GM23338 (cell line): ENCODE measurements around the gene ABCC1. TPM values are rescaled to one million over a fixed set of nuclear protein-coding genes. Genes with fewer than 3 reads are reported as not detected.

Experiments
- ATAC-seq: fragments of 200-7000 bp; cut with Tn5 transposase; 3 replicates; pipeline ENCODE4 v1.9.1; 2020
- DNase-seq: peaks from one replicate; pipeline ENCODE4 v3.0.0-alpha.2; 2015; ENCODE audit warnings: low spot score
- H2AFZ ChIP-seq: fragments of 200-600 bp; sonication (generic); 2 replicates; pipeline ENCODE4 v1.8.0; 2016; ENCODE audit warnings: antibody characterized with exemption, mild to moderate bottlenecking, moderate library complexity
- H3F3A ChIP-seq: fragments of 200-600 bp; sonication (generic); replicated peaks from 2 replicates; pipeline ENCODE4 v1.8.0; 2017; ENCODE audit warnings: antibody characterized with exemption, mixed run types, low read depth
- H3K27ac ChIP-seq: fragments of 200-600 bp; sonication (generic); 2 replicates; pipeline ENCODE4 v1.6.1; 2016; ENCODE audit warnings: low read depth
- H3K27me3 ChIP-seq: fragments of 200-600 bp; sonication (generic); 2 replicates; pipeline ENCODE4 v1.8.0; 2016; ENCODE audit warnings: mild to moderate bottlenecking, mixed run types, moderate library complexity; ENCODE audit not compliant: insufficient read depth
- H3K36me3 ChIP-seq: fragments of 200-600 bp; sonication (generic); 2 replicates; pipeline ENCODE4 v1.8.0; 2016; ENCODE audit warnings: mild to moderate bottlenecking; ENCODE audit not compliant: insufficient read depth
- H3K4me1 ChIP-seq: fragments of 200-600 bp; sonication (generic); 2 replicates; pipeline ENCODE4 v1.8.0; 2016; ENCODE audit warnings: mild to moderate bottlenecking, moderate library complexity; ENCODE audit not compliant: insufficient read depth
- H3K4me2 ChIP-seq: fragments of 200-600 bp; sonication (generic); 2 replicates; pipeline ENCODE4 v1.7.1; 2017; ENCODE audit warnings: mixed run types
- H3K4me3 ChIP-seq: fragments of 200-600 bp; sonication (generic); 2 replicates; pipeline ENCODE4 v1.6.1; 2016; ENCODE audit warnings: mixed run types
- H3K79me2 ChIP-seq: fragments of 200-600 bp; sonication (generic); replicated peaks from 2 replicates; pipeline ENCODE4 v1.8.0; 2017; ENCODE audit warnings: mild to moderate bottlenecking; ENCODE audit not compliant: insufficient read depth
- H3K9me2 ChIP-seq: fragments of 200-600 bp; sonication (generic); 2 replicates; pipeline ENCODE4 v1.8.0; 2017; ENCODE audit not compliant: insufficient read depth
- H4K20me1 ChIP-seq: fragments of 200-600 bp; sonication (generic); replicated peaks from 2 replicates; pipeline ENCODE4 v1.8.0; 2017; ENCODE audit warnings: mild to moderate bottlenecking; ENCODE audit not compliant: insufficient read depth
- H3K27ac Mint-ChIP-seq: 2 replicates; pipeline ENCODE4 v1.8.0; 2020; ENCODE audit warnings: inconsistent platforms, mild to moderate bottlenecking, moderate library complexity, mixed read lengths
- H3K27me3 Mint-ChIP-seq: 3 replicates; pipeline ENCODE4 v1.8.0; 2022; ENCODE audit warnings: low read depth, mild to moderate bottlenecking, moderate library complexity, mixed read lengths, inconsistent platforms; ENCODE audit not compliant: insufficient read depth, poor library complexity
- H3K36me3 Mint-ChIP-seq: 3 replicates; pipeline ENCODE4 v1.8.0; 2021; ENCODE audit warnings: low read depth, mild to moderate bottlenecking, inconsistent platforms, moderate library complexity, mixed read lengths
- H3K4me1 Mint-ChIP-seq: 3 replicates; pipeline ENCODE4 v1.8.0; 2020; ENCODE audit warnings: mild to moderate bottlenecking, inconsistent platforms, mixed read lengths
- H3K4me3 Mint-ChIP-seq: 3 replicates; pipeline ENCODE4 v1.8.0; 2021; ENCODE audit warnings: moderate library complexity, mild to moderate bottlenecking, inconsistent platforms, mixed read lengths
- H3K9me3 Mint-ChIP-seq: 3 replicates; pipeline ENCODE4 v1.8.0; 2020; ENCODE audit warnings: moderate library complexity, mild to moderate bottlenecking, inconsistent platforms, mixed read lengths
- CREB1 ChIP-seq: fragments of 250-450 bp; sonication (Bioruptor Pico); IDR thresholded peaks from 2 replicates; pipeline ENCODE4 v1.5.0; 2020; ENCODE audit warnings: low read depth, mild to moderate bottlenecking, moderate library complexity
- EZH2 ChIP-seq: fragments of 200-600 bp; sonication (generic); IDR thresholded peaks from one replicate; pipeline ENCODE4 v1.8.0; 2017; ENCODE audit warnings: antibody characterized with exemption, mild to moderate bottlenecking, low read depth; ENCODE audit not compliant: unreplicated experiment
- JUNB ChIP-seq: IDR thresholded peaks from one replicate; pipeline ENCODE4 v1.6.1; 2016; ENCODE audit warnings: antibody characterized with exemption; ENCODE audit not compliant: unreplicated experiment
- NANOG ChIP-seq: IDR thresholded peaks from 2 replicates; pipeline ENCODE4 v1.6.1; 2016; ENCODE audit warnings: antibody characterized with exemption, borderline replicate concordance
- POLR2AphosphoS5 ChIP-seq: IDR thresholded peaks from 2 replicates; pipeline ENCODE4 v1.6.1; 2016; ENCODE audit warnings: antibody characterized with exemption, low read depth
- STAT1 ChIP-seq: IDR thresholded peaks from one replicate; pipeline ENCODE4 v1.6.1; 2016; ENCODE audit warnings: antibody characterized with exemption; ENCODE audit not compliant: unreplicated experiment
- ZNF114 ChIP-seq: fragments of 250-450 bp; sonication (Bioruptor Pico); IDR thresholded peaks from 2 replicates; pipeline ENCODE4 v1.5.0; 2020; ENCODE audit warnings: mild to moderate bottlenecking, moderate library complexity
- ZNF331 ChIP-seq: fragments of 250-450 bp; sonication (Bioruptor Pico); IDR thresholded peaks from 2 replicates; pipeline ENCODE4 v1.5.0; 2020; ENCODE audit warnings: low read depth, mild to moderate bottlenecking, moderate library complexity
- polyA plus RNA-seq: library from polyadenylated mRNA; unstranded; fragments of >200 nt; fragmentation: Nextera tagmentation; extraction: Ambion mirVana; gene quantifications from 2 replicates; pipeline ENCODE4 v1.2.1, GENCODE V29; 2016
- total RNA-seq: library from RNA; depleted of rRNA; stranded (reverse); fragments of >200 nt; shearing (Covaris generic); gene quantifications from 2 replicates; pipeline ENCODE4 v1.2.3, GENCODE V29; 2014
- TF ChIP-seq, protein P1 (sequence below): IDR thresholded peaks from 2 replicates; pipeline ENCODE4 v1.6.1; 2016; ENCODE audit warnings: antibody characterized with exemption
- TF ChIP-seq, protein P2 (sequence below), 2 experiments: fragments of 200-600 bp in 1 of 2; sonication (generic) in 1 of 2; conservative IDR thresholded peaks; 2 replicates each; pipeline versions ENCODE4 v1.5.1 to v1.6.1; 2016 to 2017; ENCODE audit warnings: antibody characterized with exemption in 2 of 2, low read depth in 2 of 2, mild to moderate bottlenecking in 2 of 2, moderate library complexity in 1 of 2
- TF ChIP-seq, protein P3 (sequence below): fragments of 250-450 bp; sonication (Bioruptor Pico); IDR thresholded peaks from 2 replicates; pipeline ENCODE4 v1.5.0; 2020; ENCODE audit warnings: mild to moderate bottlenecking, moderate library complexity

The ABCC1 gene
- total and polyA plus RNA-seq, 2 experiments from 2014 or later = 11.0 to 46.6 TPM

- Mint-ChIP-seq H3K36me3 (peaks cover 3% of the 10 kb centered on the region; the same call in 1 of the 3 replicates), H3K9me3 (peaks cover 5% of the 10 kb centered on the region), H3K4me1 (no peaks in the 10 kb centered on the region), H3K27ac (no peak overlapping the region), H3K4me3 (no peak overlapping the region), H3K27me3 (peaks cover 8% of the 10 kb centered on the region)
- DNase-seq (no peak), ATAC-seq (no peak)
- Histone ChIP-seq H3K27me3 (no peaks in the 10 kb centered on the region), H3K4me3 (no peak overlapping the region), H3K9me2 (no peaks in the 10 kb centered on the region; the same call in 1 of the 2 replicates), H3K79me2 (no peaks in the 10 kb centered on the region), H3K27ac (no peak overlapping the region), H3K4me2 (no peak overlapping the region), H3F3A (no peaks in the 10 kb centered on the region), H2AFZ (no peak overlapping the region), H3K36me3 (no peaks in the 10 kb centered on the region), H4K20me1 (no peaks in the 10 kb centered on the region), H3K4me1 (no peaks in the 10 kb centered on the region)
- TF ChIP-seq ZNF114 (CRISPR knock-in tag) (no peak), POLR2AphosphoS5 (no peak), CREB1 (CRISPR knock-in tag) (no peak), STAT1 (no peak), NANOG (no peak), ZNF331 (no peak), EZH2 (no peak), JUNB (no peak)
- TF ChIP-seq, protein P1, sequence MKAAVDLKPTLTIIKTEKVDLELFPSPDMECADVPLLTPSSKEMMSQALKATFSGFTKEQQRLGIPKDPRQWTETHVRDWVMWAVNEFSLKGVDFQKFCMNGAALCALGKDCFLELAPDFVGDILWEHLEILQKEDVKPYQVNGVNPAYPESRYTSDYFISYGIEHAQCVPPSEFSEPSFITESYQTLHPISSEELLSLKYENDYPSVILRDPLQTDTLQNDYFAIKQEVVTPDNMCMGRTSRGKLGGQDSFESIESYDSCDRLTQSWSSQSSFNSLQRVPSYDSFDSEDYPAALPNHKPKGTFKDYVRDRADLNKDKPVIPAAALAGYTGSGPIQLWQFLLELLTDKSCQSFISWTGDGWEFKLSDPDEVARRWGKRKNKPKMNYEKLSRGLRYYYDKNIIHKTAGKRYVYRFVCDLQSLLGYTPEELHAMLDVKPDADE = no peak
- TF ChIP-seq, protein P2, sequence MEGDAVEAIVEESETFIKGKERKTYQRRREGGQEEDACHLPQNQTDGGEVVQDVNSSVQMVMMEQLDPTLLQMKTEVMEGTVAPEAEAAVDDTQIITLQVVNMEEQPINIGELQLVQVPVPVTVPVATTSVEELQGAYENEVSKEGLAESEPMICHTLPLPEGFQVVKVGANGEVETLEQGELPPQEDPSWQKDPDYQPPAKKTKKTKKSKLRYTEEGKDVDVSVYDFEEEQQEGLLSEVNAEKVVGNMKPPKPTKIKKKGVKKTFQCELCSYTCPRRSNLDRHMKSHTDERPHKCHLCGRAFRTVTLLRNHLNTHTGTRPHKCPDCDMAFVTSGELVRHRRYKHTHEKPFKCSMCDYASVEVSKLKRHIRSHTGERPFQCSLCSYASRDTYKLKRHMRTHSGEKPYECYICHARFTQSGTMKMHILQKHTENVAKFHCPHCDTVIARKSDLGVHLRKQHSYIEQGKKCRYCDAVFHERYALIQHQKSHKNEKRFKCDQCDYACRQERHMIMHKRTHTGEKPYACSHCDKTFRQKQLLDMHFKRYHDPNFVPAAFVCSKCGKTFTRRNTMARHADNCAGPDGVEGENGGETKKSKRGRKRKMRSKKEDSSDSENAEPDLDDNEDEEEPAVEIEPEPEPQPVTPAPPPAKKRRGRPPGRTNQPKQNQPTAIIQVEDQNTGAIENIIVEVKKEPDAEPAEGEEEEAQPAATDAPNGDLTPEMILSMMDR (conservative IDR thresholded peaks at IDR 0.05; ENCODE audit: low read depth in 2 of 2) = no peak
- TF ChIP-seq, protein P3, sequence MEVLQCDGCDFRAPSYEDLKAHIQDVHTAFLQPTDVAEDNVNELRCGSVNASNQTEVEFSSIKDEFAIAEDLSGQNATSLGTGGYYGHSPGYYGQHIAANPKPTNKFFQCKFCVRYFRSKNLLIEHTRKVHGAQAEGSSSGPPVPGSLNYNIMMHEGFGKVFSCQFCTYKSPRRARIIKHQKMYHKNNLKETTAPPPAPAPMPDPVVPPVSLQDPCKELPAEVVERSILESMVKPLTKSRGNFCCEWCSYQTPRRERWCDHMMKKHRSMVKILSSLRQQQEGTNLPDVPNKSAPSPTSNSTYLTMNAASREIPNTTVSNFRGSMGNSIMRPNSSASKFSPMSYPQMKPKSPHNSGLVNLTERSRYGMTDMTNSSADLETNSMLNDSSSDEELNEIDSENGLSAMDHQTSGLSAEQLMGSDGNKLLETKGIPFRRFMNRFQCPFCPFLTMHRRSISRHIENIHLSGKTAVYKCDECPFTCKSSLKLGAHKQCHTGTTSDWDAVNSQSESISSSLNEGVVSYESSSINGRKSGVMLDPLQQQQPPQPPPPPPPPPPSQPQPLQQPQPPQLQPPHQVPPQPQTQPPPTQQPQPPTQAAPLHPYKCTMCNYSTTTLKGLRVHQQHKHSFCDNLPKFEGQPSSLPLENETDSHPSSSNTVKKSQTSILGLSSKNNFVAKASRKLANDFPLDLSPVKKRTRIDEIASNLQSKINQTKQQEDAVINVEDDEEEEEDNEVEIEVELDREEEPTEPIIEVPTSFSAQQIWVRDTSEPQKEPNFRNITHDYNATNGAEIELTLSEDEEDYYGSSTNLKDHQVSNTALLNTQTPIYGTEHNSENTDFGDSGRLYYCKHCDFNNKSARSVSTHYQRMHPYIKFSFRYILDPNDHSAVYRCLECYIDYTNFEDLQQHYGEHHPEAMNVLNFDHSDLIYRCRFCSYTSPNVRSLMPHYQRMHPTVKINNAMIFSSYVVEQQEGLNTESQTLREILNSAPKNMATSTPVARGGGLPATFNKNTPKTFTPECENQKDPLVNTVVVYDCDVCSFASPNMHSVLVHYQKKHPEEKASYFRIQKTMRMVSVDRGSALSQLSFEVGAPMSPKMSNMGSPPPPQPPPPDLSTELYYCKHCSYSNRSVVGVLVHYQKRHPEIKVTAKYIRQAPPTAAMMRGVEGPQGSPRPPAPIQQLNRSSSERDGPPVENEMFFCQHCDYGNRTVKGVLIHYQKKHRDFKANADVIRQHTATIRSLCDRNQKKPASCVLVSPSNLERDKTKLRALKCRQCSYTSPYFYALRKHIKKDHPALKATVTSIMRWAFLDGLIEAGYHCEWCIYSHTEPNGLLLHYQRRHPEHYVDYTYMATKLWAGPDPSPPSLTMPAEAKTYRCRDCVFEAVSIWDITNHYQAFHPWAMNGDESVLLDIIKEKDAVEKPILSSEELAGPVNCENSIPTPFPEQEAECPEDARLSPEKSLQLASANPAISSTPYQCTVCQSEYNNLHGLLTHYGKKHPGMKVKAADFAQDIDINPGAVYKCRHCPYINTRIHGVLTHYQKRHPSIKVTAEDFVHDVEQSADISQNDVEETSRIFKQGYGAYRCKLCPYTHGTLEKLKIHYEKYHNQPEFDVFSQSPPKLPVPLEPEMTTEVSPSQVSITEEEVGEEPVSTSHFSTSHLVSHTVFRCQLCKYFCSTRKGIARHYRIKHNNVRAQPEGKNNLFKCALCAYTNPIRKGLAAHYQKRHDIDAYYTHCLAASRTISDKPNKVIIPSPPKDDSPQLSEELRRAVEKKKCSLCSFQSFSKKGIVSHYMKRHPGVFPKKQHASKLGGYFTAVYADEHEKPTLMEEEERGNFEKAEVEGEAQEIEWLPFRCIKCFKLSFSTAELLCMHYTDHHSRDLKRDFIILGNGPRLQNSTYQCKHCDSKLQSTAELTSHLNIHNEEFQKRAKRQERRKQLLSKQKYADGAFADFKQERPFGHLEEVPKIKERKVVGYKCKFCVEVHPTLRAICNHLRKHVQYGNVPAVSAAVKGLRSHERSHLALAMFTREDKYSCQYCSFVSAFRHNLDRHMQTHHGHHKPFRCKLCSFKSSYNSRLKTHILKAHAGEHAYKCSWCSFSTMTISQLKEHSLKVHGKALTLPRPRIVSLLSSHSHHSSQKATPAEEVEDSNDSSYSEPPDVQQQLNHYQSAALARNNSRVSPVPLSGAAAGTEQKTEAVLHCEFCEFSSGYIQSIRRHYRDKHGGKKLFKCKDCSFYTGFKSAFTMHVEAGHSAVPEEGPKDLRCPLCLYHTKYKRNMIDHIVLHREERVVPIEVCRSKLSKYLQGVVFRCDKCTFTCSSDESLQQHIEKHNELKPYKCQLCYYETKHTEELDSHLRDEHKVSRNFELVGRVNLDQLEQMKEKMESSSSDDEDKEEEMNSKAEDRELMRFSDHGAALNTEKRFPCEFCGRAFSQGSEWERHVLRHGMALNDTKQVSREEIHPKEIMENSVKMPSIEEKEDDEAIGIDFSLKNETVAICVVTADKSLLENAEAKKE (CRISPR knock-in tag) = no peak
Observed at GRCh38 chr16:16172991-16173390, 223.6 kb downstream of the ABCC1 start.
